NCI-H2029 treated with DMSO at 0.1 percent for 48 hours (cell line): Measurements from ENCODE around the gene RFX7.

Source experiments
- DNase-seq: peaks from one replicate; lab custom pipeline; 2025; lab: John Stamatoyannopoulos, UW

The RFX7 gene

DNA sequence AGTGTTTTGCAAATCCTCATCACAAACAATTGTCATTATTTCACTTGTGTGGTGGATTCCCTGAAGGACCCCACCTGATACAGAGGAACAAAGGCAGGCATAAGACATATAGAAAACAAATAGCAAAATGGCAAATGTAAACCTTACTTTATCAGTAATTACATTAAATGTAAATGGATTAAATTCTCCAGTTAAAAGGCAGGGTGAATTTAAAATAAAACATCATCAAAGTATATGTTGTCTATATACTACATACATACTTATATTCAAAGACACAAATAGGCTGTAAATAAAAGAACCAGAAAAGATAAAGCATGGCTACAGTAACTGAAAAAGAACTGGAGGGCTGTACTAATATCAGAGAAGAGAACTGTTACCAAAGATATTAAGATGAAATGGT lies 117.3 kb downstream of the RFX7 start:
- no peak for DNase-seq

DNA sequence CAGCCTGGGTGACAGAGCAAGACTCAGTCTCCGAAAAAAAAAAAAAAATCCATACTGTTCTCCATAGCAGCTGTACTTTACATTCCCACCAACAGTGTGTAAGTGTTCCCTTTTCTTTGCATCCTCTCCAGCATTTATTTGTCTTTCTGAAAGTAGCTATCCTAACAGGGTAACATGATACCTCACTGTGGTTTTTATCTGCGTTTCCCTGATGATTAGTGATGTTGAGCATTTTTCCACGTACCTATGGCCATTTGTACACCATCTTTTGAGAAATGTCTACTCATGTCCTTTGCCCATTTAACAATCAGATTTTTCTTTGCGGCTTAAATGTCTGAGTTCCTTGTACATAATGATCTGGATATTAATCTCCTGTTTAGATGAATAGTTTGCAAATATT lies 119.3 kb downstream of the RFX7 start:
- DNase-seq = no peak

DNA sequence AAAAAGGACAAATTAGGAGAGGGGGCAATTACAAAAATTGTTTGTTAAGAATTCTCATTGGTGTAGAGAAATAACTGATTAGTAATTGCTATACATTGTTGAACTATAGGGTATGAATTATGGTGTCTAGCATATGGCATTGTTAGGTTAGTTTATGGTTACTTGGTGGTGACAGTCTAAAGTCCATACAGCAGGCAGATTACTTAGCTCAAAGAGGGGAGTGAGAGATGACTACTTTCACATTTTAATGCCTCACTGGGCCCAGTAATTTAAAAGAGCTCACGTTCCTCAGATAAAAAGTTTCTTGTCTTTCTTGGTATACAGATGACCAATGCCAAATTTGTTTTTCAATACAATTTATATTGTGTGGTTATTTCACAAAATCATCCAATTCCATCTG lies 137.8 kb downstream of the RFX7 start:
- DNase-seq = no peak

DNA sequence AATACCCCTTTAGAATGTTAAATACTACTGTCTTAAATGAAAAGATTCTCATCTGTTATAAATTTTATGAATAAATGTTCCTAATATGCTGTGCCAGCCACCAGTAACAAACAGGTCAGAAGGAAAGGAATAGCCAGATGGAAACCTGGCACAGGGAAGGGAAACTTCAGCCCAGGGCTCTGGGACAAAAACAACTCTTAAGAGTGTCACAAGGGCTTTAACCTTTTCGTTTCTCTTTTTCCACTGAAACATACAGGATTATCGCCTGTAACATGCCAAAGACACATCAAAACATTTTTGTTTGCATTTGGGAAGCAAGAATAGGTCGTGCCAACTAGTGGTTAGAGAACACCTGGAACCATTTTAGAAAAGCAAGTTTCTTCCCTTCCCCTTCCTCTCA lies 141.2 kb downstream of the RFX7 start:
- no peak for DNase-seq

DNA sequence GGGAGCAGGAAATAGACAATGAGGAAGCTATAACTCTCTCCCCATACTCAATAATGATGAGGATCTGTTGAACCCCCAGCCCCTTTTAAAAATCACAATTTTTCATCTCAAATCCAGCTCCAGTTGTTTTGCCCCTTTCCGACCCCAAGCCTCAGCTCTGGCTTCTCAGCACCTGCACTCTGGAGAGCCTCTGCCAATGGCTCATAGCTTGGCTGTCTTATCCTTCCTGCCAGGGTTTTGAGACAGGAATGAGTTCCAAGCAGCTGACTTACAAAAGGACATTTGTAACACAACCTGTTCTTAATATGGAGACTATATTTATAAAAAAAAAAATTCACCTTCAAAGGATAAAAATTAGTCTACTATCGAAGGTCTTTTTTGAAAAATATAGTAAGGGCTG lies 144.4 kb downstream of the RFX7 start:
- DNase-seq = no peak

DNA sequence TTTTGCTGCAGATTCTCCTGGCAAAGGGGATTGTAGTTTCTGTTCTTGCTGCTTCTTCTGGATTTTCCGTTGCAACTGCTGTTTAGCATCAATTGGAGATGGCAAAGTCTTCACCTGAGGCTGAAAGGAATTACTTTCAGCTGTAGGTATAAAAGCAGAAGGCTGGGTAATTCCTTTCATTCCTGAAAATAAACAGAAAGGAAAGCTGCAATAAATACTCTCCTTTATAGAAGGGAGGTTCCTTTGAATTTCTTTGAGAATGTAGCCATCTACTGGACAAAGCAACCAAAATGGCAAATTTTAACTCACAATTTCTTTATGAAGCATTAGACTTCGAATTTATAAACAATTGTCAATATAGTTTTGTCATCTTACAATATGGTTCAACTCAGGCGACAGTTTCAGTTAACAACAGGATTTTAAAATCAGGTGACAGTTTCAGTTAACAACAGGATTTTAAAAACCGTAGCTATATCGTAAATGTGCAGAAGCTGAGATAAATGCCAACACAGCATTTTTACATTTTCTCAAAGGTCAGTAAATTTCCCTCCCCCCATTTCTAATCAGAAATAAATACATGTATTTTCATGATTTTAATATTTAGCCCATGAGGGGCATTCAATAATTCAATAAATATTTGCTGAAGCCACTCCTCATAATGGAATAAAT lies 145.3 kb downstream of the RFX7 start:
- DNase-seq = no peak

DNA sequence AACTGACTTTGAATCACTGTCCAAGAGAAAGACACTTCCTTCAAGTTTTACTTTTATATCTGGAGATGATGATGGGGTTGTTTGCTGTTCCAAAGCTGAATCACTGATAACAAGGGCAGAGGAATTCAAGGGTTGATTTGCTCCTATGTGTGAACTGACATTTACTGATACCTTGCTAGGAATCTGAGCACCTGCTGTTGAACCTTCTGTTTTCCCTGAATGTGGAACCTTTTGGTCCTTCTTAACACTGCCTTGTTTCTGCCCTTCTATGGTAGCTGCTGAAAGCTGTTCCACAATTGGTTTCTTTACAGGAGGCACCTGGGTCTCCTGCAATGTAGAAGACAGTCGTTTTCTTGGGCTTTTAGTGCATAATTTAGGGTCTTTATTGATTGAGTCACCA lies 148.3 kb downstream of the RFX7 start:
- no peak for DNase-seq

DNA sequence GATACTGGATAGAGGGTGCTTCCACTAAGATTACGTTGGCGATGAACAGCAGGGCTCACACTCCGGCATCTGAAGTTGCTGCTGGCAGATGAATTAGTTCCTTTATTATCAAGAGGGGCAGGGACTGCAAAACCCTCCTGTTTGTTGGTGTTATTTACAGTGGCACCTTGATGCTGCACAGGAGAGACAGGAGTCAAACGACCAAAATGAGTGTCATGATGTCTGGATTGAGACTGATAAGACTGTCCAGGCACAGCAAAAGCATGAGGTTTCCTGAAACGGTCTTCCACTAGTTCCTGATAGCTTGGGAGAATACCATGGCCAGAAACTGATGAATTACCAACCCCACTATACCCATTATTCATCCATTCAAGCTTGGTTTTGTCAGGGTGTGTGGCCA lies 149.5 kb downstream of the RFX7 start:
- DNase-seq = no peak

DNA sequence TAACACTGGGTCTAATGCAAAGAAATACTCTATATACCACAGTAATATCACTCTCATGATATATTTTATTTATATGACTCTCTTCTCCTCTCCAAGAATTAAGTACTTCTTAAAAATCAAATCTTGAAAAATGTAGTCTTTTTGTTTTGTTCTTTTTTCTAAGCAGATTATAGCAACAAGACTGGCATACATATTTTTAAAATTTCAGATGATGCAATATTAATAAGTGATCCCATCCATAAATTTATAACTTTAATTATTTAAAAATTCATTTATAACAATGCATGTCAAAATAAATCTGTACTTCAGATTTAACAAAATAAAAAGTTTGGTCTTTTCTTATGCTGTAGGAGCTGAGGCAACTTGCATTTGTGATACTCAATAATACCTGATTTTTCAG lies 155.3 kb downstream of the RFX7 start:
- DNase-seq = no peak

DNA sequence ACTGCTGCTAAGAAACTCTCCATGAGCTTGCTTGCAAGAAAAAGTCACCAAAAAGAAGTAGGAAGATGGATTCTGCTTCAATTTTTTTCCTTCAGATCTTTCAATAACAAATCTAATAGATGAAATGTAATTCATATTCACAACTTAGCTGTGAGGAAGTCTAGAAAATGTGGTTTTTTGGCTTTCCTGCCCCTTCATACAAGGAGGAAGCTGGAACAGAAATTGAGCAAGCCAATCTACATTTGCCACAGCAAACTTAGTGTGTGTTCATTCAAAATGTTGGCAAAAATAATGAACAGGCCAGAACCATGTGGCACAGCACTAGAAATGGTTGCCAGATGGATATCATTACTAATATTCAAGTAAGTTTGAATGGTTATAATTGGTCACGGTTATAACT lies 157.1 kb downstream of the RFX7 start:
- DNase-seq = no peak

DNA sequence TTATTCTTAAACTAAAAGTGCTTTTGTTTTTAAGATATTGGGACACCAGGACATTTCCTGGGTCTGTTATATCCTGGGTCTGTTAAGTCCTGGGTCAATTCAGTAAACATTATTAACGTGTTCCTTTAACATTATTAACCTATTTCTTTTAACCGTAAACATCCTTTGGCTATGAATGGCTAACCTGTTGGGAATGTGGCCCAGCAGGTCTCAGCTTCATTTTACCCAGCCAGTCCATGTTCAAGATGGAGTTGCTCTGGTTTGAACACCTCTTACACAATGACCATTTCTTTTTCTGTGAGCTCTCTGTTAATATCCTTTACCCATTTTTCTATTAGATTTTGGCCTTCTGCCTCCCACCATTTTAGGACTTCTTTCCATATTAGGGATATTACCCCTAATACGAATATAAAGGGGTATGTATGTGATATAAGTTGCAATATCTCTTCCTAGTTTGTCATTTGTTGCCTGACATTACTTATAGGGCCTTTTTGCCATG lies 161.4 kb downstream of the RFX7 start:
- no peak for DNase-seq

DNA sequence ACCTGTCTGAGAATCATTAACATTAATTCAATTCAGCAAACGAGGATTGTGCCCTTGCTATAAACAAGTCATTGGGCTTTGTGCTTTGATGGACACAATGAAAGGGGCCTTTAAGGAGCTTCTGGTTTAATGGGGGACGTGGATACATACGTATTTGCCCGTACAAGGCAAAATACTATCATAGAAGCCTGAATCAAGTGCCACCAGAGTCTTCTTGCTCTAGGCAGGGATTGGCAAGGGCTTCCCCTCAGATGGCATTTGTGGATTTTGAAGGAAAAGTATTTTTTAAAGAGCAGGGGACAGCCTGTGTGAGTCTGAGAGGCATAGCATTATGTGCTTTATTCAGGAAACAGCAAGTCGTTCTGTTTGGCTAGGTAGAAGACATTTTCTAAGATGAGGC lies 166.6 kb downstream of the RFX7 start:
- no peak for DNase-seq

DNA sequence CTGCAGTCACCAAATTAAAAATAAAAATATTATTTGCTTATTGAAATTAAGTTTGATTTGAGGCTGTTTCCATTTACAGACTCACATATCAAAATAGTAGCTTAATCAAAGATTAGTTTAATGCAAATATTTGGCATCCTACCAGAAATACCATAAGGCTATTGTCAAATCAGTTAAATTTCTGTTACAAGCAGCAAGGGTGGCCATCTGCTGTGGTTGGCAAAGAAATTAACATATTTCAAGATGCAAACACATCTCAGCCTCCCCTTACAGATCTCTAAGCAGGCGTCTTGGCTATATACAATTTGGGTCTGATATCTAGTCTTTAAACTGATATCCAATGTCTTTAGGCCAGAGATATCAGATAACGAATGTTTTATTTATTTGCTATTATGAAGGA lies 167.0 kb downstream of the RFX7 start:
- DNase-seq = no peak

DNA sequence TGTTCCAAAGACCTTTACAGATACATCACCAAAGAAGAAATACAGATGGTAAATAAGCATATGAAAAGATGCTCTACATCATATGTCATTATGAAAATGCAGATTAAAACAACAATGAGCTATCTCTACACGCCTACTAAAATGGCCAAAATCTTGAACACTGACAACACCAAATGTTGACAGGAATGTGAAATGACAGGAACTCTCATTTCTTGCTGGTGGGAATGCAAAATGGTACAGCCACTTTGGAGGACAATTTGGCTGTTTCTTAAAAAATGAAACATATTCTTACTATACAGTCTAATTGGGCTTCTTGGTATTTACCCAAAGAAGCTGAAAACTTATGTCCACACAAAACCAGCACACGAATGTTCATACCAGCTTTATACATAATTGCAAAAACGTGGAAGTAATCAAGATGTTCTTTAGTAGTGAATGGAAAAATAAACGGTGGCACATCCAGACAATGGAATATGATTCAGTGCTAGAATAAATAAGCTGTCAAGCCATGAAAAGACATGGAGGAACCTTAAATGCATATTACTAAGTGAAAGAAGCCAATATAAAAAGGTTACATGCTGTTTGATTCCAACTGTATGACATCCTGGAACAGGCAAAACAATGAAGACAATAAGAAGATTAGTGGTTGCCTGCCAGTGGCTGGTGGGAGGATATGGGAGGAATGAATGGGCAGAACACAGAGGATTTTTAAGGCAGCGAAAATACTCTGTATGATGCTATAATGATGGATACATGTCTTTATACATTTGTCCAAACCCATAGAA lies 169.0 kb downstream of the RFX7 start:
- DNase-seq = no peak

DNA sequence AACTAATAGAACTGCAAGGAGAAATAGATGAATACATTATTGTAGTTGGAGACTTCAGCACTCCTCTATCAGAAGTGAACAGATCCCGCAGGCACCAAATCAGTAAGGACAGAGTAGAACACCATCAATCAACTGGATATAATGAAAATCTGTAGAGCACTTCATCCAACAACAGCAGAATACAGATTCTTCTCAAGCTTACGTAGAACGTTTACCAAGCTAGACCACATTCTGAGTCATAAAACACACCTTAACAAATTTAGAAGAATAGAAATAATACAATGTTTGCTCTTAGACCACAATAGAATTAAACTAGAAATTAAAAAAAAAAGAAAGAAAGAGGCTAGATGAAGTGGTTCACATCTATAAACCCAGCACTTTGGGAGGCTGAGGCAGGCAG lies 179.5 kb downstream of the RFX7 start:
- no peak for DNase-seq

DNA sequence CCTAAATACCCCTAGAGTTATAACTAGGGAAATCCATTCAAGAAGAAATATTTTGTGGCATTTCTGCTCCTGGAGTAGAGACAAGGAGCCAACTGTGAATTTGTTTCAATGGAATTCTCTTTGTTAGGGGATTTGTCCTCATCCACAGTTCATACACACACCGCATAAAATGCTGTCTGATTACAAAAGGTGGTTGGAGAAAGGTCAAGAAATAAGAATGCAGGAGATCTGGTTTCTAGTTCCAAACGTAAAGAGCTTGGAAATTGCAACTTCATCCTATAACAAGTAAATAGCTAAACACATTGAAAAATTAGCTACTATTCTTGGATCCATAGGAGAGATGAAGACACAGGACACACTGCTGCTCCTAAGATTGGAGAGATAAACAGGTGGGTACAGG lies 184.0 kb downstream of the RFX7 start:
- DNase-seq = no peak

DNA sequence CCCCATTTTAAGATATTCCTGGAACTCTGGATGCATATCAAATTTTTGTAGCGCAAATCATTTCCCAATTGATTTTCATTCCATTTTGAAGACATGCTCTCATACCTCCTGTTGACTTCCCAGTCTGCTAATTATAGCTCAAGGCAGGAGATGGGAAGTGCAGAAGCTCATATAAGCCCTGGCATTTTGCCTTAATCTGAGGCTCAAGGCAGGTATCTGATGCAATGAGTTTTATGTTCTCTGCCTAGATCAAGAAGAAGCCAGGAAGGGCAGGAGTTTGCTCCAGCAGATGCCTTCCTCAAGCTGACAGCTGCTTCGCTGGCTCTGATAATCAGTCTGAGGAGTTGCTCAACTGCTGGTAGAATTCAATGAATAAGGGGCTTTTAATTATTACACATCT lies 184.7 kb downstream of the RFX7 start:
- DNase-seq = no peak

DNA sequence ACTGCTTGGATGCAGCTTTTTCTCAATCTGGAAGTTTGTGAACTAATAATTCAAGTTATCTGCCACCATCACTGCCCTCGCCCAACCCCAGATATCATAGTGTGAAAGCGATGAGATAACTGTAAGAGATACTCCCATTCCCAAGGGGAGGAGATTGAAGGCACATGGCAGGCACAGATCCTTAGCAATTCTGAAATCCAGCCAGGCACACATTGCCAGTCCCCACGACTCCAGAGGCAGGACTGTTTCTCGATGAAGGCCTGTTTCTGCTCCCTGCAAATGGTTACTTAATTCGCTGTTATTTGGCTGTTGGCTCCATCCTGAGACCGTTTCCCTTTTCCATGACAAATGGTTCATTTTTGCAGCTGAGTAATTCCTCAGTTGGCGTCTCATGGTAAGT lies 187.1 kb downstream of the RFX7 start:
- no peak for DNase-seq

DNA sequence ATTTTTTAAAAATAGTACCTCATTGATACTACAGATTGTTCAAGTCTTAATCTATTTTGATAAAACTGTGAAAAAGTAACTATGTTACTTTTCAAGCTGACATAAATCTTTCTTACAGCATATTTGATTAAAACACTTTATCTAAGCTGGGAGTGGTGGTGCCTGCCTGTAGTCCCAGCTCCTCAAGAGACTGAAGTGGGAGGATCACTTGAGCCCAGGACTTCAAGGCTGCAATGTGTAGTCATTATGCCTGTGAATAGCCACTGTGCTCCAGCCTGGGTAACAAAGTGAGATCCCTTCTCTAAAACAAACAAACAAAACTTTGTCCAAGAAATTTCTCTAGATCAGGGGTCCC lies 190.7 kb downstream of the RFX7 start:
- no peak for DNase-seq

DNA sequence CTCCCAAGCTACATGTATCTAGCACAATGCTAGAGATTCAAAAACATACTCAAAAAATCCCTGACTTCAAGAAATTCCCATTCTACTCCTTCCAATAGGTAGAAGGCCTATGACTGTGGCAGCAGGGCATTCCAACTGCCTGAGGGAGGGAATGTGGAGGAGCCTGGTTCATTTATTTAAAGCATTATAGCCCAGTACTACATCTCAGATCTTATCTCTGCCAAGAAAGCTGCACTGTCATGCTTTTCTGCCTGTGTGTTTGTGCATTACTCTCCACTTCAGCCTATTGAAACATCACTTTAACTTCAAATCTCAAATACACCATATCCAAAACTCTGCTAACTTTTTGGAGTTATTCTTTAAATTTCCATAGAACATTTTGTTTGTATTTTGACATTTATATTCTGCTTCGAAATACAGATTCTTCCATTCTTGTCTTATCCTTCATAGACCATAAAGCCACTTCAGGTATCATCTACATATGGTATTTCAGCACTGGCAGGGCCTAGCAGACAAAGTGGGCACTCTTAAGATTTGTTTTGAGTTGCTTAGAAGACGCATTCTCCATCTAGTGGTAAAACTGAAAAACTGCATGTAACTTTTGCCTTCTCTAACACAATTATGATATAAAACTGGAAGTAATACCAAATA lies 191.2 kb downstream of the RFX7 start:
- peak; percentile 21 for DNase-seq

DNA sequence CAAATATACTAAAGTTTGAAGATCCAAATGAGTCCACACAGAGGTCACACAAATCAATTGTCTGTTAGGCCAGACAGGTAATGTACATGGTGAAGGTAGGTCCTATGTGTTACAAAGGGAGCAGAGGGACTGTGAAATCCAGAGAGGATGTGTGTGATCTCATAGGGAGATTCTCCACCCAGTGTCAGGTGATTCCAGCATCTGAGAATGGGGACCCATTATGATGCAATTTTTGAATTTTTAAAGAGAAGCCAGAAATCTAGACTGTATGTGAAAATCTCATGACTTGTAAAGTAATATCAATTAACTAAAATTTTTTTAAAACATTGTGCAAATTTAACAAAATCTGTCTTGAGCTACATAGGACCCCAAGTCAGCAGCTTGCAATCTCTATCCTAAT lies 192.0 kb downstream of the RFX7 start:
- no peak for DNase-seq

DNA sequence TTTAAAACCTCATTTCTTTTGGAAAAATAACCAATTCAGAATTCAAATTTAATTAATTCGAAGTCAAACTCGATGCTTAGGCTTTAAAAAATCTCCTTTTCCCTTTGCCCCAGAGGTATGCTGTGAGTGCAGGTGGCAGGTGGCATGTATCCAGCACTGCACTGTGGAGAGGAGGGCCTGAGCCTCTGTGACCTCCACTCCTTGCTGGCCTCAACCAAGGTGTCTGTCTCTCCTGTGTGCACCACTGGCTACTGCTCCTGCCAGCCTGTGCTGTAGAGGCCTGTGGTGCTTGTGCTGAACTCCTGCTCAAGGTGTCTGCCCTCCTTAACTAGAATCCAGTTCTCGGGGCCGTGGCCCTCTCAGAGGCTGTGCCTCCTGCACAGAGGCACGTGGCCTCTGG lies 194.1 kb downstream of the RFX7 start:
- no peak for DNase-seq

DNA sequence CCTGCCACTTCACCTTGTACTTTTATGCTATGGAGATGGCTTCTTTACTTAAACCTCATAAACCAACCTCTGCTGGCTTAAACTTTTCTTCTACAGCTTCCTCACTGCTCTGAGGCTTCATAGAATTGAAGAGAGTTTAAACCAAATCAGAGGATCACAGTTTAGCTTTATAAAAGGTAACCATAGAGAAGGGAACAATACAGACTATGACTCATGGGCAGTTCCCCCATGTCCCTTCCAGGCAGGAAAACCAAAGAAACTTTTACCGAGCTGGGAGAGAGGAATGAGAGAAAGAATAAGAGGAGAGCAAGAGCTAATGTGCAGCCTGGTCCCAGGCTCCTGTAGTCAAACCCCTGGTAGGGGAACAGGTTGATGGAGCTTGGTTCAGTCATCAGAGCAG lies 196.3 kb downstream of the RFX7 start:
- no peak for DNase-seq
